MM.1S (cell line): ENCODE results near the gene PTPRG.

Experiments used
- DNase-seq: peaks from one replicate; pipeline ENCODE4 v3.0.0-alpha.2; 2015
- H2AFZ ChIP-seq: fragments of 300-600 bp; sonication (generic); 2 replicates; pipeline ENCODE4 v1.6.0; 2016; ENCODE audit warnings: antibody characterized with exemption, low read length
- H3F3A ChIP-seq: fragments of 300-600 bp; sonication (generic); 2 replicates; pipeline ENCODE4 v1.6.1; 2016; ENCODE audit warnings: mild to moderate bottlenecking, antibody characterized with exemption, low read length, moderate library complexity, mixed read lengths; ENCODE audit not compliant: insufficient read depth
- H3K27ac ChIP-seq: fragments of 300-600 bp; sonication (generic); 2 replicates; pipeline ENCODE4 v1.5.1; 2016; ENCODE audit warnings: mild to moderate bottlenecking, low read length
- H3K27me3 ChIP-seq: fragments of 300-600 bp; sonication (generic); replicated peaks from 2 replicates; pipeline ENCODE4 v1.6.0; 2016; ENCODE audit warnings: low read length; ENCODE audit not compliant: insufficient read depth
- H3K36me3 ChIP-seq: fragments of 300-600 bp; sonication (generic); replicated peaks from 2 replicates; pipeline ENCODE4 v1.6.1; 2016; ENCODE audit warnings: mild to moderate bottlenecking, low read length, mixed read lengths; ENCODE audit not compliant: insufficient read depth
- H3K4me1 ChIP-seq: fragments of 300-600 bp; sonication (generic); 2 replicates; pipeline ENCODE4 v1.6.1; 2016; ENCODE audit warnings: low read length, mixed read lengths
- H3K4me2 ChIP-seq: fragments of 300-600 bp; sonication (generic); 2 replicates; pipeline ENCODE4 v1.6.0; 2016; ENCODE audit warnings: low read depth, low read length
- H3K4me3 ChIP-seq: fragments of 300-600 bp; sonication (generic); 2 replicates; pipeline ENCODE4 v1.5.1; 2016; ENCODE audit warnings: low read length, mixed read lengths
- H3K79me2 ChIP-seq: fragments of 300-600 bp; sonication (generic); 2 replicates; pipeline ENCODE4 v1.6.1; 2016; ENCODE audit warnings: mixed run types, low read length, mixed read lengths
- H3K9ac ChIP-seq: fragments of 300-600 bp; sonication (generic); 2 replicates; pipeline ENCODE4 v1.6.1; 2016; ENCODE audit warnings: low read length, mixed read lengths
- H3K9me2 ChIP-seq: fragments of 300-600 bp; sonication (generic); replicated peaks from 2 replicates; pipeline ENCODE4 v1.6.1; 2016; ENCODE audit warnings: mild to moderate bottlenecking, low read length, mixed read lengths; ENCODE audit not compliant: insufficient read depth
- H3K9me3 ChIP-seq: fragments of 300-600 bp; sonication (generic); replicated peaks from 2 replicates; pipeline ENCODE4 v1.6.1; 2016; ENCODE audit warnings: mild to moderate bottlenecking, low read length, mixed read lengths; ENCODE audit not compliant: insufficient read depth
- H4K20me1 ChIP-seq: fragments of 300-600 bp; sonication (generic); 2 replicates; pipeline ENCODE4 v1.6.1; 2016; ENCODE audit warnings: mild to moderate bottlenecking, low read length, moderate library complexity, mixed read lengths; ENCODE audit not compliant: insufficient read depth
- CTCF ChIP-seq: fragments of 300-600 bp; sonication (generic); IDR thresholded peaks from 2 replicates; pipeline ENCODE4 v1.5.1; 2016; ENCODE audit warnings: antibody characterized with exemption, low read length, mixed read lengths
- EZH2 ChIP-seq: fragments of 300-600 bp; sonication (generic); optimal IDR thresholded peaks from 2 replicates; pipeline ENCODE3; 2017; ENCODE audit warnings: low read depth, mild to moderate bottlenecking, antibody characterized with exemption, low read length, mixed read lengths
- EZH2phosphoT487 ChIP-seq: fragments of 300-600 bp; sonication (generic); IDR thresholded peaks from 2 replicates; pipeline ENCODE4 v1.6.1; 2018; ENCODE audit warnings: antibody characterized with exemption, low read length

The PTPRG gene

GRCh38 chr3:62113092-62113491 is 551.7 kb downstream of the PTPRG start:
- H3K79me2 ChIP-seq: no peaks in the 10 kb centered on the region
- no peak overlapping the region for H3K9ac ChIP-seq
- no peak for TF ChIP-seq EZH2
- no peak for TF ChIP-seq CTCF
- DNase-seq: no peak
- no peaks in the 10 kb centered on the region for H3K9me2 ChIP-seq
- no peaks in the 10 kb centered on the region for H3K4me1 ChIP-seq
- H3K9me3 ChIP-seq: no peaks in the 10 kb centered on the region
- H3K27ac ChIP-seq: no peak overlapping the region
- H4K20me1 ChIP-seq: no peaks in the 10 kb centered on the region
- no peaks in the 10 kb centered on the region for H3K36me3 ChIP-seq
- H3K4me2 ChIP-seq: no peak overlapping the region
- H3F3A ChIP-seq: no peaks in the 10 kb centered on the region
- H2AFZ ChIP-seq: no peak overlapping the region
- H3K27me3 ChIP-seq: no peaks in the 10 kb centered on the region
- H3K4me3 ChIP-seq: no peak overlapping the region

GRCh38 chr3:62114763-62115162 is 553.4 kb downstream of the PTPRG start:
- Histone ChIP-seq H3K36me3 (no peaks in the 10 kb centered on the region), H3K4me2 (no peak overlapping the region), H4K20me1 (no peaks in the 10 kb centered on the region), H3K9me3 (no peaks in the 10 kb centered on the region), H2AFZ (no peak overlapping the region), H3F3A (no peaks in the 10 kb centered on the region), H3K4me1 (no peaks in the 10 kb centered on the region), H3K79me2 (no peaks in the 10 kb centered on the region), H3K9ac (no peak overlapping the region), H3K27me3 (no peaks in the 10 kb centered on the region), H3K9me2 (no peaks in the 10 kb centered on the region), H3K27ac (no peak overlapping the region), H3K4me3 (no peak overlapping the region)
- DNase-seq: no peak
- TF ChIP-seq EZH2phosphoT487: no peak

GRCh38 chr3:62117903-62118548 is 556.7 kb downstream of the PTPRG start:
- H3K36me3 ChIP-seq: no peaks in the 10 kb centered on the region
- no peaks in the 10 kb centered on the region for H4K20me1 ChIP-seq
- no peaks in the 10 kb centered on the region for H3K9me3 ChIP-seq
- TF ChIP-seq EZH2 (no peak), EZH2phosphoT487 (no peak), CTCF (no peak)
- no peak overlapping the region for H3K4me2 ChIP-seq
- no peaks in the 10 kb centered on the region for H3K4me1 ChIP-seq
- no peak overlapping the region for H3K27ac ChIP-seq
- no peaks in the 10 kb centered on the region for H3K27me3 ChIP-seq
- no peak overlapping the region for H3K4me3 ChIP-seq
- no peaks in the 10 kb centered on the region for H3F3A ChIP-seq
- H2AFZ ChIP-seq: no peak overlapping the region
- H3K9ac ChIP-seq: no peak overlapping the region
- H3K9me2 ChIP-seq: no peaks in the 10 kb centered on the region
- no peak for DNase-seq
- H3K79me2 ChIP-seq: no peaks in the 10 kb centered on the region

GRCh38 chr3:62119139-62119538 is 557.8 kb downstream of the PTPRG start:
- H3K36me3 ChIP-seq: no peaks in the 10 kb centered on the region
- no peak overlapping the region for H3K4me3 ChIP-seq
- H3K9me3 ChIP-seq: no peaks in the 10 kb centered on the region
- no peak overlapping the region for H3K9ac ChIP-seq
- no peak for DNase-seq
- no peaks in the 10 kb centered on the region for H3K79me2 ChIP-seq
- no peak overlapping the region for H3K27ac ChIP-seq
- no peak overlapping the region for H3K4me2 ChIP-seq
- H3K4me1 ChIP-seq: no peaks in the 10 kb centered on the region
- H3K27me3 ChIP-seq: no peaks in the 10 kb centered on the region
- H4K20me1 ChIP-seq: no peaks in the 10 kb centered on the region
- no peaks in the 10 kb centered on the region for H3F3A ChIP-seq
- H3K9me2 ChIP-seq: no peaks in the 10 kb centered on the region
- no peak overlapping the region for H2AFZ ChIP-seq
- TF ChIP-seq CTCF (no peak), EZH2phosphoT487 (no peak), EZH2 (no peak)
